MG63 (cell line): ENCODE results near the gene CCDC17. TPM values are rescaled to one million over a fixed set of nuclear protein-coding genes. Genes with fewer than 3 reads are reported as not detected.

Experiments
- DNase-seq: peaks from one replicate; pipeline ENCODE4 v3.0.0-alpha.2; 2020
- H3K27me3 ChIP-seq: fragments of 250-450 bp; sonication (Bioruptor Pico); 2 replicates; pipeline ENCODE4 v1.5.1; 2020; ENCODE audit warnings: mild to moderate bottlenecking, moderate library complexity
- H3K36me3 ChIP-seq: fragments of 250-450 bp; sonication (Bioruptor Pico); 2 replicates; pipeline ENCODE4 v1.5.1; 2020; ENCODE audit warnings: mild to moderate bottlenecking, moderate library complexity
- H3K4me3 ChIP-seq: fragments of 250-450 bp; sonication (Bioruptor Pico); 2 replicates; pipeline ENCODE4 v1.5.1; 2020; ENCODE audit warnings: mild to moderate bottlenecking, moderate library complexity
- H3K9me3 ChIP-seq: fragments of 250-450 bp; sonication (Bioruptor Pico); 2 replicates; pipeline ENCODE4 v1.5.1; 2020; ENCODE audit warnings: mild to moderate bottlenecking, moderate library complexity
- total RNA-seq: library from RNA; depleted of rRNA; stranded (reverse); fragments of >200 nt; shearing (Covaris generic); gene quantifications from 2 replicates; pipeline ENCODE4 v1.2.3, GENCODE V29; 2014; ENCODE audit warnings: low replicate concordance

CCDC17 gene
- total RNA-seq, 1 experiment from 2014 or later = not detected

GRCh38 chr1:45635211-45635610 is 11.4 kb upstream of the CCDC17 start:
- H3K4me3 ChIP-seq = no peak overlapping the region
- H3K27me3 ChIP-seq = no peaks in the 10 kb centered on the region
- peaks cover 86% of the 10 kb centered on the region for H3K36me3 ChIP-seq
- H3K9me3 ChIP-seq = no peaks in the 10 kb centered on the region
- DNase-seq = no peak

- peaks cover 84% of the 10 kb centered on the region for H3K36me3 ChIP-seq
- no peaks in the 10 kb centered on the region for H3K27me3 ChIP-seq
- H3K4me3 ChIP-seq = no peak overlapping the region
- no peak for DNase-seq
- H3K9me3 ChIP-seq = no peaks in the 10 kb centered on the region
These were observed 6.6 kb upstream of the CCDC17 start for GRCh38 chr1:45630429-45630828.

GRCh38 chr1:45629035-45629434 is 5.2 kb upstream of the CCDC17 start:
- Histone ChIP-seq H3K9me3 (no peaks in the 10 kb centered on the region), H3K36me3 (peaks cover 75% of the 10 kb centered on the region), H3K4me3 (no peak overlapping the region), H3K27me3 (no peaks in the 10 kb centered on the region)
- no peak for DNase-seq

DNA sequence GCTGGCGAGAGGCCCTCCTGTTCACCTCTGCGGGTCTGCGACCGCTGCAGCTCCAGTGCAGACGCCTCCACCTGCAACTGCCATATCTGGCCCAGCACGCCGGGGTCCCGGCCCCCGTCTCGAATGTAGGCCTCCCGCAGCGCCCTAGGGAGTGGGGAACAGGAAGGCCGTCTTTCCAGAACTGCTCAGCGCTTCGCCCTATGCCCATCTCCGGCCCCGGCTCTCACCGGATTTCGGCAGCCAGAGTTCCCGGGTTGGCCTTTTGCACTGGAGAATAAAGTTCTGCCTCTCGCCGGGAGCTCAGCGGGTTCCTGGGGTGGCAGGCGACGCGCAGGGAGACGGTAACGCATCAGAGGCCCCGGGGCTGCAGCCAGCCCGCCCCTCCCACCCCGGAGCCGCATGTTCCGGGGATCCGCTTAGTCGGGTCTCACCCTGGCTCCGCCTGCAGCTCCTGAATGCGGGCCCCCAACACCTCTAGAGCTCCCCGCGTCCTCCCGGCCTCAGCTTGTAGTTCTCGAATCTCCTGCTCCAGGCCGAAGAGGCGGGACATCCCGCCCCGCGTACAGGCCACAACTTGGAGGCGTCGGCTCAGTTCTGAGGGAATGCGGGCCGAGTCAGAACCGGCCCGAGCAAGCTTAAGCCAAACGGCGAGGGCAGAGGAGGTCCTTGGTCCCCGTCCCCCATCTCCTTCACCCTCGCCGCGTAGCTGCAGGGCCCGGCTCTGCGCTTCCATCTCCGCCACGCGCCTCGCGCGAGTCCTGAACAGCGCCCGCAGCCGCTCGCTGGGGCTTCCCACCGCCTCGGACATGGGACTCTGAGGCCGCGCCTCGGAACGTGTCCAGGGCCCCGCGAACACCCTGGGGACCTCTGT is 1.1 kb downstream of the CCDC17 start:
- Histone ChIP-seq H3K4me3 (no peak overlapping the region), H3K9me3 (no peaks in the 10 kb centered on the region), H3K36me3 (peaks cover 32% of the 10 kb centered on the region), H3K27me3 (no peaks in the 10 kb centered on the region)
- DNase-seq = no peak

GRCh38 chr1:45621895-45622523 is 1.8 kb downstream of the CCDC17 start:
- H3K9me3 ChIP-seq = no peaks in the 10 kb centered on the region
- no peak overlapping the region for H3K4me3 ChIP-seq
- H3K36me3 ChIP-seq = peaks cover 33% of the 10 kb centered on the region

GRCh38 chr1:45621501-45621836 is 2.4 kb downstream of the CCDC17 start:
- Histone ChIP-seq H3K27me3 (no peaks in the 10 kb centered on the region), H3K9me3 (no peaks in the 10 kb centered on the region), H3K4me3 (no peak overlapping the region), H3K36me3 (peaks cover 36% of the 10 kb centered on the region)
- DNase-seq = no peak

More at GRCh38 chr1:45621895-45622523, 1.8 kb downstream of the CCDC17 start:
- DNase-seq = no peak
- no peaks in the 10 kb centered on the region for H3K27me3 ChIP-seq

DNA sequence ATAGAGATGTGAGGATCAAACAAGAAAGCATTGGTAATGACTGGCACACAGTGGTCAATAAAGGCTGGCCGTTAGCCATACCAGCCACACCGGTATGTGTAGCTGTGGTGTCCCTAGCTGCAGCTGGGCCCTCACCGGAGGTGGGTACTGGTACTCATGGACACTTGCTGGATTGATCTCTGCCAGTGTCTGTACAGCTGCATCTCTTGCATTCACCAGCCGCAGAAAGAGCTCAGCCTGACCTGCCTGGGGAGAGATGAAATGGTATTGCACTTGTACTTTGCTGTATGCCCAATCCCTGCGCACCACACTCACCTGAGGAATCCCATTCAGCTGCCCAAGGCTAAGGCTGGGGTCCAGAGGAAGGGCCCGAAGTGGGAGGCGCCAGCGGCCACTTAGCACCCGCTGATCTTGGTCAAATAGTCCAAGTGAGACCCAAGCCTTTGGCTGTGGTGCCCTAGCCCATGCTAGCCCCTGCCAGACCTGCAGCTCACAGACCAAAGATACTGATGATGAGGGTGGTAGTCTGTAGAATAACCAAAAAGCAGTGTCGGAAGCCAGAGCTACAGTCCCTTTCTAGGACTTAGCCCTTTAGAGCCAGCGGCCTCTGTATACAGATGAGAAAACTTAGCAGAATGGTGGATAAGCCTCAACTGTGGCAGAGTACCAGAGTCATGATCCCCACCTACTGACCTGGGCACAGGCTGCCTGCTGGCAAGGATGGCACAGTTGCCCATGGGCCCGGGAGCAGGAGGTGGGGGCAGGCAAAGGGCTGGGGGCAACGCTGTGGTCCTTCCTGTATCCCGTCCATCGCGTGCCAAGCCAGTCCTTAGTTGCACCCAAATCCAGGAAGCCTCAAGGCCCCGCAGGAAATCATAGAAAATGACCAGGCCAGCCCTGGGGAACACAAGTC is 3.0 kb downstream of the CCDC17 start:
- Histone ChIP-seq H3K4me3 (no peak overlapping the region), H3K27me3 (no peaks in the 10 kb centered on the region), H3K9me3 (no peaks in the 10 kb centered on the region), H3K36me3 (peaks cover 38% of the 10 kb centered on the region)
- no peak for DNase-seq

GRCh38 chr1:45619149-45619921 is 4.5 kb downstream of the CCDC17 start:
- H3K27me3 ChIP-seq = no peaks in the 10 kb centered on the region
- no peak for DNase-seq
- H3K36me3 ChIP-seq = peaks cover 48% of the 10 kb centered on the region
- no peak overlapping the region for H3K4me3 ChIP-seq
- H3K9me3 ChIP-seq = no peaks in the 10 kb centered on the region

- no peak overlapping the region for H3K4me3 ChIP-seq
- DNase-seq = no peak
- no peaks in the 10 kb centered on the region for H3K27me3 ChIP-seq
- no peaks in the 10 kb centered on the region for H3K9me3 ChIP-seq
- H3K36me3 ChIP-seq = peaks cover 60% of the 10 kb centered on the region
These were observed 6.2 kb downstream of the CCDC17 start for GRCh38 chr1:45617618-45618017.

- H3K36me3 ChIP-seq = peaks cover 68% of the 10 kb centered on the region
These were observed 8.0 kb downstream of the CCDC17 start for GRCh38 chr1:45615885-45616284.

GRCh38 chr1:45612941-45613579 is 10.8 kb downstream of the CCDC17 start:
- H3K36me3 ChIP-seq = peaks cover 84% of the 10 kb centered on the region

More at GRCh38 chr1:45615885-45616284, 8.0 kb downstream of the CCDC17 start:
- H3K4me3 ChIP-seq = no peak overlapping the region
- no peaks in the 10 kb centered on the region for H3K27me3 ChIP-seq
- no peak for DNase-seq
- no peaks in the 10 kb centered on the region for H3K9me3 ChIP-seq

GRCh38 chr1:45610589-45611226 is 13.1 kb downstream of the CCDC17 start:
- DNase-seq = no peak
- H3K9me3 ChIP-seq = no peaks in the 10 kb centered on the region
- peaks cover 81% of the 10 kb centered on the region for H3K36me3 ChIP-seq
- no peaks in the 10 kb centered on the region for H3K27me3 ChIP-seq
- no peak overlapping the region for H3K4me3 ChIP-seq

More at GRCh38 chr1:45612941-45613579, 10.8 kb downstream of the CCDC17 start:
- Histone ChIP-seq H3K27me3 (no peaks in the 10 kb centered on the region), H3K4me3 (no peak overlapping the region), H3K9me3 (no peaks in the 10 kb centered on the region)
- DNase-seq = no peak

- no peak overlapping the region for H3K4me3 ChIP-seq
- H3K9me3 ChIP-seq = no peaks in the 10 kb centered on the region
- no peak for DNase-seq
- H3K36me3 ChIP-seq = peaks cover 73% of the 10 kb centered on the region
- no peaks in the 10 kb centered on the region for H3K27me3 ChIP-seq
These were observed 15.4 kb downstream of the CCDC17 start for GRCh38 chr1:45608175-45609156.

GRCh38 chr1:45607404-45608074 is 16.3 kb downstream of the CCDC17 start:
- H3K36me3 ChIP-seq = peaks cover 68% of the 10 kb centered on the region
- DNase-seq = no peak

More at GRCh38 chr1:45607404-45608074, 16.3 kb downstream of the CCDC17 start:
- H3K4me3 ChIP-seq = no peak overlapping the region
- no peaks in the 10 kb centered on the region for H3K27me3 ChIP-seq
- H3K9me3 ChIP-seq = no peaks in the 10 kb centered on the region
